Activated T-cell treated with anti-CD3 and anti-CD28 coated beads, Interleukin-2, amount 50 U/mL, for 4 hours (primary cell): Measurements from ENCODE around the gene ZNF565. TPM values are rescaled to one million over a fixed set of nuclear protein-coding genes. Genes with fewer than 3 reads are reported as not detected.

ENCODE experiments used
- total RNA-seq, 3 donors: library from RNA; stranded (reverse); gene quantifications; one replicate each; pipeline ENCODE4 v1.2.1, GENCODE V29; 2021

Gene ZNF565
- total RNA-seq, 3 donors from 2014 or later = 1.9 to 2.6 (median 2.5) TPM

Other genes starting within 250 kb of the ZNF565 start
- 10 to 100 TPM; 27.3 to 29.7 (median 28.0) TPM for gene SDHAF1, start 219.5 kb downstream of the ZNF565 start, total RNA-seq
- gene SYNE4, start 205.9 kb downstream of the ZNF565 start, total RNA-seq = 1 to 10 TPM in 2 of 3 donors, under 1 TPM in 1; 0.92 to 1.4 (median 1.2) TPM
- gene ALKBH6, start 200.5 kb downstream of the ZNF565 start, total RNA-seq = 10 to 100 TPM; 33.1 to 38.2 (median 36.1) TPM
- gene CLIP3, start 181.8 kb downstream of the ZNF565 start, total RNA-seq = 1 to 10 TPM in 1 of 3 donors, under 1 TPM in 2; 0.33 to 1.4 (median 0.58) TPM
- 1 to 10 TPM in 1 of 3 donors, under 1 TPM in 2; 0.76 to 1.2 (median 0.90) TPM for gene THAP8, start 160.4 kb downstream of the ZNF565 start, total RNA-seq
- gene WDR62, start 159.8 kb downstream of the ZNF565 start, total RNA-seq = 10 to 100 TPM; 10.3 to 14.6 (median 12.5) TPM
- gene OVOL3, start 103.5 kb downstream of the ZNF565 start, total RNA-seq = not detected
- gene POLR2I, start 99.8 kb downstream of the ZNF565 start, total RNA-seq = 100 to 1,000 TPM; 139 to 165 (median 159) TPM
- gene TBCB, start 99.2 kb downstream of the ZNF565 start, total RNA-seq = 100 to 1,000 TPM; 155 to 173 (median 157) TPM
- gene CAPNS1, start 74.6 kb downstream of the ZNF565 start, total RNA-seq = 100 to 1,000 TPM; 287 to 318 (median 313) TPM
- not detected for gene COX7A1, start 62.2 kb downstream of the ZNF565 start, total RNA-seq
- 100 to 1,000 TPM in 2 of 3 donors, 10 to 100 TPM in 1; 98.7 to 102 (median 101) TPM for gene ZNF146, start 441 bp upstream of the ZNF565 start, total RNA-seq
- 1 to 10 TPM in 1 of 3 donors, under 1 TPM in 2; 0.73 to 1.1 (median 0.82) TPM for gene ZFP14, start 164.5 kb upstream of the ZNF565 start, total RNA-seq
- gene ZFP82, start 204.0 kb upstream of the ZNF565 start, total RNA-seq = 1 to 10 TPM; 3.2 to 3.9 (median 3.3) TPM